Measurements from ENCODE around the gene ALG9. TPM values are rescaled to one million over a fixed set of nuclear protein-coding genes. Genes with fewer than 3 reads are reported as not detected.

The ALG9 gene
- polyA plus RNA-seq, 1 donor, result 26.1 TPM

DNA sequence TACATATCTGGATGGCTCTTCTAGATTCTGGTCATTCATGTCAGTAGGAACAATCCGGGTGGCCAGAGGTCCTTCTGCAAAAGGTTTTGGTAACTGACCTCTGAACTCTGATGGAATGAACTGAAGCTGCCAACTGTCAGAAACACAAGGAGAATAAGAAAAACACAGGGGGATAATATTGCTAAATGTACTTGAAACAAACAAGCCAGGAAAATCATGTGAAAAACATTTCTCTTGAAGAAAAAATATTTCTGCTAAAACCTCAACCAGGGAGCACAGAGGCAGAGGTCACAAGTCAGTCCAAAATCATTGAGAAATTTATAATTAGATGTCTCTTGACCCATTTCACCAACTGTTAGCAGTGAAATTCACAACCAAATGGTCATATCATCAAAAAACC is 35.2 kb downstream of the ALG9 start:
- DNase-seq (ENCODE audit: low read depth), result no peak

DNA sequence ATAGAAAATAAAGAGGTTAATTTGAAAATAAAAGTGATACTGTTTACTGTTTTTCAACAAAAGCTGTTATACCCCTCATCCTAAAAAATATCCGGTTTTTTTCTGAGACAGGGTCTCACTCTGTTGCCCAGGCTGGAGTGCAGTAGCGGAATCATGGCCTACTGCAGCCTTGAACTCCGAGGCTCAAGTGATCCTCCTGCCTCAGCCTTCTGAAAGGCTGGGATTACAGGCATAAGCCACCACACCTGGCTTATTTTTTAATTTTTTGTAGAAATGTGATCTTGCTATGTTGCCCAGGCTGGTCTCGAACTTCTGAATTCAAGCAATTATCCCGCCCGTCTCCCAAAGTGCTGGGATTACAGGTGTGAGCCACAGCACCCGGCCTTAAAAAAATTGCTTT is 35.7 kb downstream of the ALG9 start:
- no peak for DNase-seq (ENCODE audit: low read depth)

DNA sequence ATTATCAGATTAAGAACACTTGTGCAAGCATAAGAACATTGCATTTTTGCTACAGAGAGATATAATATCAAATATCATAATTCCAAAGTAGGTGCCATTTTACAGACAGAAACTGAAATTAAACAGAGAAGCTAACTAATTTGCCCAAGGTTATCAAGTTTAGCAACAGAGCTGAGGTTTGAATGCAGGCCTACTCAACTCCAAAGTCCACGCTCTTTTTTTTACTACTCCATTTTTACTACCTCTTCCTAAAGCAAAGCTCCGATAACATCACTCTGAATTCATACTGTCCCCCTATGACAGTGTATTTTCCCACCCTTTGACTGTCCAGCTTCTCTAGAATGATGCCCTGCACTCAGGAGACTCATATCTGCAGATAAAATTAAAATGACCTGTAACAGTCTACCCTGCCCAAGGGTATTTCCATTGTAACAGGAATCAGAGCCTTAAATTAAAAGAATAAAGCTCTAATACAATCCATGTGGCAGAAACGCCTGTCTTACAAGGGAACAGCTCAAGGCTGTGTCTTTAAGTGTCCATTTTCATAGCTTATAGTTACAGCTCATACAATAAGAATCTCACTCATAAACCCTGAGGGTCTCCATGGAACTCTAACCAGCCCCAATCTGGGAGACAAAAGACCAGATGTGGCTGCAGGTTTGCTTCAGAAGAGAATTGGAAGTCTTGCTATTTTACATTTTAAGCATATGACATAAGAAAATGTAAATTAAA is 36.8 kb downstream of the ALG9 start:
- DNase-seq (ENCODE audit: low read depth), result no peak

DNA sequence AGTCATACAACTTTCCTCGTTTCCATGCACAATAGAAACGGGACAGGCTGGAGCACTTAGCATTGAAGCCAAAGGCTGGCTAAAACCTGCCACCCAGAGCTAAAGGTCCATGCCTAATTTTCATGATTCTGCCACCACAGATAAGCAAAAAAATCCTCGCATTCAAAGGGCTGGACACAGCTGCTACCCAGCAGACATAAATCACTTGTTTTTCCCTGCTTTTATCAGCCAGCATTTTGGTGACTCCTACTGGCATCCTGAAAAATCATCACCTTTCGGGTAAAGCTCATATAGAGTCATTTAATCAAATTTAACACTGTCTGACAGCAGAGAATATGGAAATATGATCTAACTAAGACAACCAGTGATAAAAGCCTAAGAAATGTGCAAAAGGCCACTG is 37.9 kb downstream of the ALG9 start:
- no peak for DNase-seq (ENCODE audit: low read depth)

DNA sequence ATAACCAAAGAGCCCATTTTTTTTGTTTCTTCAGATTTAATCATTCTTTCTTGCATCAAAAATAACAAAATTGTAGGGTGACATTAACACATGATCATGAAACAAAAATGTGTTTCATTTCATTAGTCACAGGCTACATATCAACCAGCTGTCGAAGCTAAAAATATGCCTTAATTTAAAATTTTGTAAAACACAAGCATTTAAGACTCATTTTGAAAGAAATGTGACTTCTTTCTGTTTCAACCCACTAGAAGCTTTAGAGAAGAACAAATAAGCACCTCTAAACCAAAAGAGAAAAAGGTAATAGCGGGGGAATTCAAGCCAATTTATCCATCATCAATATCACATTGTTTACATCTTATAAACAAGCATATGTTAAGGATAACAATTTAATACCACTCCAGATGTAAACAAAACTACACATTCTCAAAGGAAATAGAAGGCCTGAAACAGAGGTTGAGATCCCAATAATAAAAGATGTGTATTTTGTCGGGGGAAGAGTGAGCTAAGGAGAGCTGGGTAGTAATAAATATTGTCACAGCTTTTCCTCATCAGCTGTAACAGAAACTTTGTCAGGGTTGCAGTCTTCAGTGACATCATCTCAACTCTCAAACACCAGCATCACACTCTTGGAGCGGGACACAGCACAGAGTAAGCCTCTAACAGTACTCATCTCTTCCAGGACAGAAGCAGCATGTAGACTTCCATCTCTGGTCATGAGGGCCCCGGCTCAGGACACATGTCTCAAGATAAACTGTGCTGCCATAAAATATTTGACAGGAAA is 42.0 kb downstream of the ALG9 start:
- DNase-seq (ENCODE audit: low read depth), result no peak

DNA sequence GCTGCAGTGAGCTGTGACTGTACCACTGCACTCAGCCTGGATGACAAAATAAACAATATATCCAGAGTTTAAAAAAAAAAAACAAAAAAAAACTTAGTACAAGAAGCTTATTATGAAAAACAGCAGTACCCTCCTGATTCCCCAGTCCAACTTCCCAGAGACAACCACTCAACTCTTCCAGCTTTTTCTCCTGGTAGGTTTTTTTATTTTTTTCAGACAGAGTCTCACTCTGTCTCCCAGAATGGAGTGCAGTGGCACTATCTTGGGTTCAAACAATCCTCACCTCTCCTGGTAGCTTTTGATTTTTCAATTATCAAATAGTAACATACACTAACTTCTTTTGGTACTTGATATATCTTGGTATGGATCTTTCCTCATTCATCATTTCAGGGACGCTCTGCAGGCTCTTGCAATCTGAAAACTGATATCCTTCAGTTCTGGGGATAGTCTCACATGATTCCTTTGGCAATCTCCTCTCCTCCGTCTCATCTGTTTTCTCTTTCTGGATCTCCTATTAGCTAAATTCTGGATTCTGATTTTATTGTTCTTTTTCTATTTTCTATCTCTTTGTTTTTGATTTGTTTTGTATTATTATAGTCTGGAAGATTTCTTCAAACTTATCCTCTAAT is 44.9 kb downstream of the ALG9 start:
- no peak for DNase-seq (ENCODE audit: low read depth)

DNA sequence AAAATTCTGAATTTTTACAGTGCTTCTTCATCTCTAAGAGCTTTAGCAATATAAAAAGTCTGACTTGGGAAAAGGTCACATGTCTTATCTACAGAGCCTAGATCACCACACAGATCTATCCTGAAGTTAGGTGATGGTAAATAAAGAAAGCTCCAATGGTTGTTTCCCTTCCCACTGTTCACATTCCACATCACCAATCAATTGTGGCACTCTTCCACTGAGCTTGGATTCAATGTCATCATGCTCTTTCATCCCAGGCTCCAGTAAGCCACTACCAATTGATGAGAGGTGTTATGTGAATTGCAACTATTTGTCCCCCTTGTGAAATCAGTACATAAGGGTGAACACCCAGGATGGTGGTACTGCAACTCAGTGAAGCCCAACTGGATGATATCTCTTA is 47.8 kb downstream of the ALG9 start:
- no peak for DNase-seq (ENCODE audit: low read depth)

DNA sequence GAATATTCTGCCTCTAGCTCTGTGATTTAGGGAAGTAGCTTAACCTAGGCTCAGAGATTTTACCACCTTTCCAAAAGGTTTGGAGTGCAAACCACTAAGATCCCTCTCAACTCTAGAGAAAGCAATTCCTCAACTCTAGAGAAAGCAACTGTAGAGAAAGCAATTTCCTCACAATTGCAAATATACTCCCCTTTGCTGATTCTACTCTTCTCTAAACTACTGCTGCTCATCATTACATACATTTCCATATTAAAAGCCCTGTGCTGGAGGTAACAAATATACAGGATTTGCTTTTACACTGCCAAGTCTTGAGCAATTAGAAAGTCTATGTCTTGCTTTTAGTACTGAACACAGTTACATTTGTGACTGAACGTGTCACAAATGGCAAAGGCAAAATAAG is 48.2 kb downstream of the ALG9 start:
- no peak for DNase-seq (ENCODE audit: low read depth)

DNA sequence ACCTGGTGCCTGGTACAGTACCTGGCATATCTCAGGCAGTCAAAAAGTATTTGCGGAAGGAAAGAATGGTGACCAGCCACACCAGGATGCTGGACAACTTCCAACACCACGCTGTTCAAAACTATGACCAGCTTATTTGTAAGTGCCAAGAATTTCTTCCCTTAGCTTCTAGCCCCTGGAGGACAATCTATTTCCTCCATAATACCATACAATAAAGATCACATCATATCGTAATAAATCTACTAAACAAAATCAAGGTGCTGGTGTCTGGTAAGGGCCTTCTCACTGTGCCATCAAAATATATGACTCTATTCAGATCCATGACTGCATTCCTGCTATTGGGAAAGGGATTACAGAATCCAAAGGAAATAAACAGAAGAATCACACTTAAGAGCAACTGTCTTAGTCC is 51.5 kb downstream of the ALG9 start:
- DNase-seq (ENCODE audit: low read depth), result no peak

DNA sequence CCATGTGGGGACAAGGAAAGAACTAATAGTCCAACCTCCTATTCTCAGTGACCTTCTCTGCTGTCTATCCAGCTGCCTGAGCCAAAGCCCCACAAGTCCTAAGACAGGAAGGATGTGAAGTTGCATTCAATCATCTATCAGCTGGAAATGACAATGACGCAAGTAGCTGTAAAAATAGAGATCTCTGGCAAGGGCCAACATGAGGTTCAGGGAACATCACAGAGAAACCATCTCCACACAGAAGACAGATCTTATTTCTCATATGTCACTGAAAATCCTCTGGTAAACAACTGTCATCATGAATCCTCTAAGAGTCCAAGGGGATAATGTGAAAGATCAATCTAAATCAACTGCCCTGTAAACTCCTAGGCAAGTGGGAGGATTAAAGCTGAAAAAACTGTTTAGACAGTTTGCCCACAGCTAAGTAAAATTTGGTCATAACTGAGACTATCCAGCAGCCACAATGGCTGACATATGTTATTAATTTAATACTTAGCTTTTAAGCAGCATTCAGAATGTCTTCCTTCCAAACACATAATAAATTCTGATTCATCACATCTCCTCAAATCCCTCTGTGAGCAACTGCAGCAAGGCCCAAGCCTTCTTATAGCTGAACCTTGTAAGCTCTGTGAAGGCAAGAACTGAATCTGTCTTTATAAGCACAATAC is 52.1 kb downstream of the ALG9 start:
- DNase-seq (ENCODE audit: low read depth), result peak; percentile 54

DNA sequence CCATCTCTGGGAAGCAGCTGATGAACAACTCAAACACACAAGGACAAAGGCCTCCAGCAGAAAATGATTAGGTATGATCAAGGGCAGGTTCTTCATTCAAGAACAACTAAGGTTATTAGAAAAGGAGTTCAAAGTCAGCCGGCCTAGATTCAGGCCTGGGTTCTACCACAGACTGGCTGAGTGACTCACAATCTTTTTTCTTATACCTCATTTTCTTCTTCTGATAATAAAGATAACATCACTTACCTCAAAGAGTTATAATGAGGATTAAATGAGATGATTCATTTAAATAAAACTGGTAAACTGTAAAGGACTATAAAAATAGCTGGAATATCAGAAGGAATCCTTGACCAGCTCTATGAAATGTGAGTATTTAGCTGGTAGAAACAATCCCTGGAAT is 55.9 kb downstream of the ALG9 start:
- no peak for DNase-seq (ENCODE audit: low read depth)

DNA sequence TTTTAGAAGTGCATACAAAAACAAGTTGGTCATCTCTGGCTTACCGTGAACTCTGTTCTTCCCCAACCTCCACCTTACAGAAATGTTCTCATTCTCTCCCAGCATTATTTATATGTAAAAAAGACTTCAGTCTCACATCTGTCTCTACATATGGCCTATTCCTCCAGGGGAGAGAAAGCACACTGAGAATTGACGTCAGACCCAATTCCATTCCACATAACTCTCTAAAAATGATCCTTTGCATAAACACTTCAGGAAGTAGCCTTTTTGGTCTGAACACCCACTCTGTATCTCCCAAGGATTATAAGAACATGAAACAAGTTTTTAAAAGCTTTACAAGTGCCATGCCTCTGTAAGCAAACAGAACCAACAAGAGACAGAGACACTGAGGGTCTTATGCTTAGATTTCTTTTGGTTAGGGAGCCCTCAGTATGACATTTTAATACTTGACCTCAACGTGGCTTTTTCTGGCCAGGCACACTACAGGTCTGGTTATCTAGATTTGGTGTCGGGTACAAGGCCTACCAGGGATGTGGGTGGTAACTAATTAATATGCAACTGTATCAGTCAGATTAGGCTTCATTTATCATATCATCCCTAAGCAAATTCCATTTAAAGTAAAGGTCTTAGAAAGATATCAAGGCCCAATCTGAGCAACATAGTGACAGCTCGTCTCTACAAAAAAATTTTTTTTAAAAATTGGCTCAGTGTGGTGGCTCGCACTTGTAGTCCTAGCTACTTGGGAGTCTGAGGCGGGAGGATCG is 56.6 kb downstream of the ALG9 start:
- peak; percentile 36 for DNase-seq (ENCODE audit: low read depth)

DNA sequence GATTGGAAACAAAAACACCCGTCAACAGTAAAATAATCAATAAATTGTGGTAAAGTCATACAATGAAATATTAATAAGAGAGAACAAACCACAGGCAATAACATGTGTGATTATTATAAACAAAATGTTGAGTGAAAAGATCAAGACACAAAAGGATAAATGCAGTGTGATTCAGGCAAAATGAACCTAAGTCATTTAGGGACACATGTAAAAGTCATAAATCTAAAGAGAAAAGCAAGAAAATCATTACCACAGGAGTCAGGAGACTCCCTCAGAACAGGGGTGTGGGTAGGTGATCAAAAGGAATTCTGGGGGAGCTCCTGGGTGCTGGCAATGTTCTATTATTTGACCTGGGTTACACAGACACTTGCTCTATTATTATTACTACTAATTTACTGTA is 57.3 kb downstream of the ALG9 start:
- no peak for DNase-seq (ENCODE audit: low read depth)

DNA sequence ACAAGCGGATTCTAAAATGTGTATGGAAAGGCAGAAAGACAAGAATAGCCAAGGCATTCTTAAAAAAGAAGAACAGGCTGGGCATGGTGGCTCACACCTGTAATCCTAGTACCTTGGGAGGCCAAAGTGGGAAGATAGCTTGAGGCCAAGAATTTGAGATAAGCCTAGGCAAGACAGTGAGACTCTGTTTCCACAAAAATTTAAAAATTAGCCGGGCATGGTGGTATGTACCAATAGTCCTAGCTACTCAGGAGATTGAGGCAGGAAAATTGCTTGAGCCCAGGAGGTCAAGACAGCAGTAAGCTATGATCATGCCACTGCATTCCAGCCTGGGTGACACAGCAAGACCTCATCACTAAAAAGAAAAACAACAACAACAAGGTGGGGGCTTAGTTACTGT is 59.2 kb downstream of the ALG9 start:
- DNase-seq (ENCODE audit: low read depth), result no peak

DNA sequence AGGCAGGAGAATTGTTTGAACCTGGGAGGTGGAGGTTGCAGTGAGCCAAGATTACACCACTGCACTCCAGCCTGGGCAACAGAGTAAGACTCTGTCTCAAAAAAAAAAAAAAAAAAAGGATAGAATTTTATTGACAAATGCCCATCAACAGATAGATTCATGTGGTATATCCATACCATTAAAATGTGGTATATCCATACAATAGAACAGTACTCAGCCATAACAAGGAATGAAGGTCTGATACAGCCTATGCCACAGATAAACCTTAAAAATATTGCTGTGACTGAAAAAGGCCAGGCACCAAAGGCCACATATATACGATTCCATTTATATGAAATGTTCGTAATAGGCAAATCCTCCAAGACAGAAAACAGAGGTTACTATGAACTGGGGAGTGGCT is 59.9 kb downstream of the ALG9 start:
- no peak for DNase-seq (ENCODE audit: low read depth)

DNA sequence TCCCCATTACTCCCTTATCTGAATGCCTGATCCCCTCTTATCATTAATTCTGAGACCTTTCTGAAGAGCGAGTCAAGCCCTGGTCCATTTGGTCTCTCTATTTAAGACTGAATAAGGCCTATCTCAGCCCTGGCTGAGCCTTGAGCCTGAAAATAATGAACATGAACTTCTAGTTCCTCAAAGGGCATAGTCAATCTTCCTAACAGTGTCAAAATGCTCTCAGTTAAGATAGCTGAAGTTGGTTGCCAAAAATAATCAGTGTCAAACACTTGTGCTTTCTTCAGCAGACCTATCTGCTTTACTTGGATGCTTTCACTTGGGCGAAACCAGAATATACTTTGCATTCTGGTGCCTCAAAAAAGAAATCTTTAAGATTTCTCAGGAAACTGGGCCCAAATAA is 62.5 kb downstream of the ALG9 start:
- DNase-seq (ENCODE audit: low read depth), result no peak

DNA sequence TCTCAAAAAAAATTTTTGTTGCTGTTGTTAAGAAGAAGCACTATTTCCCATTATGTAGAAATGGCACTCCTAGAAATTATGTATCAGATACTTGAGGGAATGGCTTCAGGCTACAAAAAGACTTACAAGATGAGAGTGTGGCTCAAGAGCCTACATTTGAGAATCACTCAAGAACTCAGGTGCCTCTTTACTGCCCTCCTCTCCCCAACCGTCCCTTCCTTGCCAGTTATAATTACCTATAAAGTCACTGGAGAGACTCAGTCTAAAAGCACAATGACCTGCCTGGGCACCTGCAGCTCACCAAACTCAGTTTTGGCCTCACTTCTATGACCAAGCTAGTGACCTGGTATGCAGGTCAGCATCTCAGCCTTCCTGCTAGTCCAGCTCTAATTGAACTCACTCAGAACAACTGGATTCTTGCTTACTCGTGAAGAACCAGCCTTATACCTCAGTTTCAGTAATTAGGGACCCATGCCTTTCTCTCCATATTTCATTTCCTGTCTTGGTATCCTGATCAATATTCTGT is 63.3 kb downstream of the ALG9 start:
- no peak for DNase-seq (ENCODE audit: low read depth)

DNA sequence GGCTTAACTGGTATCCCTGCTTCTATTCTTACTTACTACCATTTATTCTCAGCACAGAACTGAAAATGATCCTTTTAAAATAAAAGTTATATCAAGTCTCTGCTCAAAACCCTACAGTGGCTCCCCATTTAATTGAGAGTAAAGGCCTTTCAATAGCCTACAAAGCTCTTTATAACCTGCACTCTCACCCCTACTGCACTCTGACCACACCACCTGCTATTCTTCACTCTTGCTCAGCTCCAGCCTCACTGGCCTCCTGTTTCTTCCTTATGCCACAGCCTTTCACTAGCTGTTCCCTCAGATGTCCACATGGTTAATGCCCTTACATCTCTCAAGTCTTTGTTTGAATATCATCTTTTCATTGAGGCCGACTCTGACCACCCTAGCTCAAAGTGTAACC is 64.3 kb downstream of the ALG9 start:
- DNase-seq (ENCODE audit: low read depth), result no peak

DNA sequence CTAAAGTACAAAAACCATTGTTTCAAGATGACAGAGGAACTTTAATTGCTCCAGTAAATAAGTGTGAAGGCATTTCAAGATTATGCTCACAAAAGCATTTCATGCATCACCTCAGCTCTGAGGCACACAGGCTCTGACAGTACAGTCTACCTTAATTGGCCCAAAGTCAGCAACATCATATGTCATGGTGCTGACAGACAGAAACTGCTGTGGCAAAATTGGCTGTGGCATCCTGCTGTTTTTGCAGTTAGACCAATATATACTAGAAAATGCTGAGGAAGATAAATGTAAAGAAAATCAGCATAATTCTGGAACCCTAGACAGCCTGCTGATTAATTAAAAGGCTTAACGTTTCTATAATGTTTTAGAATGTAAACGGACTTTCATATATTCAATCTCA is 70.2 kb downstream of the ALG9 start:
- no peak for DNase-seq (ENCODE audit: low read depth)

DNA sequence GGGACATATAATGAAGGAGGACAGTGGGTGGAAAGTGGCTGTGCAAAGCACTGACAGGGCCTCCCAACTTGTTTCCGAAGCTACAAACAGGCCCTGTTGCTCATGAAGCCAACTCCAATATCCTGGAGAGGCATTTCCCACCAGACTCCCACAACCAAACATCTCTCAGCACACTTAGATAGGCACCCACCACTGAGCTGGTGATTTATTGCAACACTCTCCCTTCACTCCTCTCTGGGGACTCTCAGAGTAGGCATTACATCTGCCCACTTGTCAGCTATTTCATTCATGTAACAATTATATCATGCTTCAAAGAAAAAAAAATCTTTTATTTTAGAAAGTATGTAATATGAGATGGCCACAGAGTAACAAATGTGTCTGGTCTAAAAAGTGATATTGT is 73.1 kb downstream of the ALG9 start:
- DNase-seq (ENCODE audit: low read depth), result no peak

DNA sequence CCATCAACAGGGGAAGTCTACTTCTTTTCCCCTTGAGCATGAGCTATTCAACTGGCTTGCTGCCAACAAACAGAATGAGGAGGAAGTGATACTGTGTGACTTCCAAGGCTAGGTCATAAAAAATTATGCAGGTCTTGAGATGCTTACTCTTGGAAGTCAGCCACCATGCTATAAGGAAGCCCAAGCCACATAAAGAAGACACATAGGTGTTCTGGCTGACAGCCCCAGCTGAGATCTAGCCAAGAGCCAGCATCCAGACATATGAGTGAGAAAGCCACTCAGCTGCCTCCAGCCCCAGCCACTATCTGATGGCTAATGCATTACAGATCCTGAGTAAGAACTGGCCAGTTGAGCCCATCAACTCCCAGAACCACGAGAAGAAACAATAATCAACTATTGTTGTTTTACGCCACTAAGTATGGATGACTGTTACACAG is 74.2 kb downstream of the ALG9 start:
- no peak for DNase-seq (ENCODE audit: low read depth)

Data from forelimb muscle (tissue), 1 donor.